Uterus (tissue), 4 donors: ENCODE data around the gene KRTAP10-3. TPM values are rescaled to one million over a fixed set of nuclear protein-coding genes. Genes with fewer than 3 reads are reported as not detected.
"Not testable (repeated sequence)": the region's sequence is repeated elsewhere in the genome, so short reads cannot be mapped to it uniquely, and the experiment has no call there.

Source experiments
- DNase-seq, 2 donors: peaks; one replicate each; pipeline ENCODE4 v3.0.0-alpha.2; 2019 to 2020
- H3K27ac ChIP-seq, 2 donors: fragments of 200-600 bp; sonication (generic); 1 replicate in 1 of 2; 2 replicates in 1 of 2; pipeline ENCODE4 v1.5.1; 2016 to 2018
- H3K27me3 ChIP-seq, 2 donors: fragments of 200-600 bp; sonication (generic); one replicate each; pipeline ENCODE4 v1.5.1; 2018 to 2019; ENCODE audit warnings: control low read depth in 1 of 2
- H3K36me3 ChIP-seq, 2 donors: fragments of 200-600 bp; sonication (generic); one replicate each; pipeline ENCODE4 v1.5.1; 2019; ENCODE audit warnings: control low read depth in 1 of 2
- H3K4me1 ChIP-seq, 2 donors: fragments of 200-600 bp; sonication (generic); one replicate each; pipeline ENCODE4 v1.5.1; 2018 to 2019; ENCODE audit warnings: control low read depth in 1 of 2
- H3K4me3 ChIP-seq, 2 donors: fragments of 200-600 bp; sonication (generic); 1 replicate in 1 of 2; 2 replicates in 1 of 2; pipeline ENCODE4 v1.5.1; 2018 to 2019; ENCODE audit warnings: mild to moderate bottlenecking in 1 of 2
- H3K9me3 ChIP-seq, 2 donors: fragments of 200-600 bp; sonication (generic); one replicate each; pipeline ENCODE4 v1.5.1; 2019; ENCODE audit warnings: control low read depth in 1 of 2
- CTCF ChIP-seq, 4 experiments: fragments of 200-600 bp in 2 of 4; fragments of 450-650 bp in 2 of 4; sonication (generic) in 2 of 4; IDR thresholded peaks; one replicate each; pipeline ENCODE4 v1.5.1; 2016 to 2019; ENCODE audit warnings: antibody characterized with exemption in 4 of 4, mild to moderate bottlenecking in 2 of 4, moderate library complexity in 1 of 4
- POLR2A ChIP-seq, 2 donors: fragments of 450-650 bp; IDR thresholded peaks; one replicate each; pipeline ENCODE4 v1.6.1; 2016; ENCODE audit warnings: antibody characterized with exemption in 2 of 2, mild to moderate bottlenecking in 1 of 2, moderate library complexity in 1 of 2
- intact Hi-C: fragments of 100-400 bp; cut with DNase I; formaldehyde crosslinking; loops from one replicate; pipeline ENCODE4 v1.15.1; 2023; ENCODE audit warnings: low total_unique reads
- total RNA-seq, 4 donors: library from RNA; depleted of rRNA in 3 of 4; stranded (reverse); fragments of >200 nt in 3 of 4; gene quantifications; one replicate each; pipeline versions ENCODE4 v1.1.0 to v1.2.4, GENCODE V29; 2014 to 2023
- donor health status: DM: yes; HTN: yes; CAD: no.

Gene KRTAP10-3
- total RNA-seq, 4 donors from 2014 or later: not detected

GRCh38 chr21:44566403-44566802 is 7.8 kb upstream of the KRTAP10-3 start:
- Histone ChIP-seq H3K4me1 (no peaks in the 10 kb centered on the region), H3K9me3 (peaks cover 0 to 3% of the 10 kb centered on the region in 2 donors), H3K36me3 (no peaks in the 10 kb centered on the region), H3K27ac (no peak overlapping the region), H3K4me3 (no peak overlapping the region), H3K27me3 (no peaks in the 10 kb centered on the region)
- intact Hi-C loops: no loop called here
- no peak for DNase-seq
- no peak for TF ChIP-seq CTCF (IDR thresholded peaks at IDR 0.05)
- TF ChIP-seq POLR2A (IDR thresholded peaks at IDR 0.05): no peak

- no peak for TF ChIP-seq CTCF (IDR thresholded peaks at IDR 0.05)
- TF ChIP-seq POLR2A (IDR thresholded peaks at IDR 0.05): no peak
- intact Hi-C loops: no loop called here
- Histone ChIP-seq H3K4me3 (no peak overlapping the region), H3K4me1 (no peaks in the 10 kb centered on the region), H3K9me3 (peaks cover 0 to 3% of the 10 kb centered on the region in 2 donors), H3K27ac (no peak overlapping the region), H3K27me3 (no peaks in the 10 kb centered on the region), H3K36me3 (no peaks in the 10 kb centered on the region)
- DNase-seq: no peak
Measured at GRCh38 chr21:44564886-44565598, 6.4 kb upstream of the KRTAP10-3 start.

- Histone ChIP-seq H3K27me3 (no peaks in the 10 kb centered on the region), H3K27ac (no peak overlapping the region), H3K9me3 (peaks cover 0 to 3% of the 10 kb centered on the region in 2 donors), H3K36me3 (no peaks in the 10 kb centered on the region), H3K4me1 (no peaks in the 10 kb centered on the region), H3K4me3 (no peak overlapping the region)
- no peak for TF ChIP-seq POLR2A (IDR thresholded peaks at IDR 0.05)
- DNase-seq: no peak
- intact Hi-C loops: no loop called here
Measured at GRCh38 chr21:44564099-44564498, 5.5 kb upstream of the KRTAP10-3 start.

GRCh38 chr21:44558329-44558675 is 293 bp downstream of the KRTAP10-3 start:
- H3K27ac ChIP-seq, H3K36me3 ChIP-seq, intact Hi-C loops, DNase-seq, H3K4me3 ChIP-seq, H3K9me3 ChIP-seq, H3K27me3 ChIP-seq, H3K4me1 ChIP-seq: not testable (repeated sequence)

- H3K4me1 ChIP-seq: no peaks in the 10 kb centered on the region
- intact Hi-C loops: no loop called here
- H3K9me3 ChIP-seq: peaks cover 0 to 3% of the 10 kb centered on the region in 2 donors
- no peaks in the 10 kb centered on the region for H3K36me3 ChIP-seq
- TF ChIP-seq CTCF (IDR thresholded peaks at IDR 0.05) (no peak), POLR2A (IDR thresholded peaks at IDR 0.05) (no peak)
- DNase-seq: no peak
- H3K27ac ChIP-seq: no peak overlapping the region
- H3K27me3 ChIP-seq: no peaks in the 10 kb centered on the region
- H3K4me3 ChIP-seq: no peak overlapping the region
Measured at GRCh38 chr21:44557491-44558328, 885 bp downstream of the KRTAP10-3 start.

- H3K9me3 ChIP-seq: no peaks in the 10 kb centered on the region
- H3K36me3 ChIP-seq: no peaks in the 10 kb centered on the region
- no peaks in the 10 kb centered on the region for H3K4me1 ChIP-seq
- no peaks in the 10 kb centered on the region for H3K27me3 ChIP-seq
- H3K4me3 ChIP-seq: no peak overlapping the region
- TF ChIP-seq CTCF (IDR thresholded peaks at IDR 0.05) (no peak), POLR2A (IDR thresholded peaks at IDR 0.05) (no peak)
- no peak for DNase-seq
- intact Hi-C loops: no loop called here
- no peak overlapping the region for H3K27ac ChIP-seq
Measured at GRCh38 chr21:44556879-44557278, 1.7 kb downstream of the KRTAP10-3 start.
